Dendritic cell treated with granulocyte-macrophage colony-stimulating factor and Interleukin-4, amounts not matched to agents 40 ng/mL and 50 ng/mL, for 4 days (primary cell): ENCODE results near the gene KCNG4.
"Not testable (repeated sequence)": the region's sequence is repeated elsewhere in the genome, so short reads cannot be mapped to it uniquely, and the experiment has no call there.

Experiments
- H3K27ac Mint-ChIP-seq: one replicate; pipeline ENCODE4 v1.8.0; 2022; ENCODE audit warnings: mild to moderate bottlenecking, mixed read lengths
- H3K27me3 Mint-ChIP-seq: one replicate; pipeline ENCODE4 v1.8.0; 2022; ENCODE audit warnings: mild to moderate bottlenecking, mixed read lengths
- H3K36me3 Mint-ChIP-seq: one replicate; pipeline ENCODE4 v1.8.0; 2022; ENCODE audit warnings: low read depth, mixed read lengths
- H3K4me1 Mint-ChIP-seq: one replicate; pipeline ENCODE4 v1.8.0; 2022; ENCODE audit warnings: low read depth, mixed read lengths
- H3K4me3 Mint-ChIP-seq: one replicate; pipeline ENCODE4 v1.8.0; 2022; ENCODE audit warnings: mild to moderate bottlenecking, moderate library complexity, mixed read lengths
- H3K9me3 Mint-ChIP-seq: one replicate; pipeline ENCODE4 v1.8.0; 2022; ENCODE audit warnings: mixed read lengths
- intact Hi-C: fragments of 100-400 bp; cut with micrococcal nuclease; formaldehyde crosslinking; loops from one replicate; pipeline ENCODE4 v1.15.0; 2022

The KCNG4 gene

GRCh38 chr16:84218956-84219355, 20.9 kb downstream of the KCNG4 start:
- no peaks in the 10 kb centered on the region for H3K4me1 Mint-ChIP-seq
- no peaks in the 10 kb centered on the region for H3K36me3 Mint-ChIP-seq
- intact Hi-C loops: no loop called here
- H3K9me3 Mint-ChIP-seq: no peaks in the 10 kb centered on the region
- H3K27me3 Mint-ChIP-seq: peaks cover 1% of the 10 kb centered on the region
- no peak overlapping the region for H3K4me3 Mint-ChIP-seq
- H3K27ac Mint-ChIP-seq: no peak overlapping the region

GRCh38 chr16:84218176-84218823, 21.5 kb downstream of the KCNG4 start:
- no peak overlapping the region for H3K4me3 Mint-ChIP-seq
- peaks cover 1% of the 10 kb centered on the region for H3K27me3 Mint-ChIP-seq
- H3K9me3 Mint-ChIP-seq: no peaks in the 10 kb centered on the region
- no peaks in the 10 kb centered on the region for H3K36me3 Mint-ChIP-seq
- H3K27ac Mint-ChIP-seq: no peak overlapping the region
- intact Hi-C loops: no loop called here
- H3K4me1 Mint-ChIP-seq: no peaks in the 10 kb centered on the region

GRCh38 chr16:84216144-84216543, 23.7 kb downstream of the KCNG4 start:
- H3K4me3 Mint-ChIP-seq, H3K9me3 Mint-ChIP-seq, H3K27ac Mint-ChIP-seq, H3K27me3 Mint-ChIP-seq, H3K4me1 Mint-ChIP-seq, H3K36me3 Mint-ChIP-seq, intact Hi-C loops: not testable (repeated sequence)

- intact Hi-C loops: no loop called here
- H3K36me3 Mint-ChIP-seq: no peaks in the 10 kb centered on the region
- H3K27me3 Mint-ChIP-seq: peaks cover 4% of the 10 kb centered on the region
- H3K27ac Mint-ChIP-seq: no peak overlapping the region
- no peak overlapping the region for H3K4me3 Mint-ChIP-seq
- no peaks in the 10 kb centered on the region for H3K4me1 Mint-ChIP-seq
- no peaks in the 10 kb centered on the region for H3K9me3 Mint-ChIP-seq
Observed at GRCh38 chr16:84215531-84215930, 24.3 kb downstream of the KCNG4 start.

GRCh38 chr16:84214451-84215066, 25.3 kb downstream of the KCNG4 start:
- Mint-ChIP-seq H3K4me1 (no peaks in the 10 kb centered on the region), H3K36me3 (no peaks in the 10 kb centered on the region), H3K9me3 (no peaks in the 10 kb centered on the region), H3K27me3 (peaks cover 4% of the 10 kb centered on the region), H3K27ac (no peak overlapping the region), H3K4me3 (no peak overlapping the region)
- intact Hi-C loops: no loop called here

- Mint-ChIP-seq H3K9me3 (no peaks in the 10 kb centered on the region), H3K27me3 (peaks cover 3% of the 10 kb centered on the region), H3K36me3 (no peaks in the 10 kb centered on the region), H3K4me1 (no peaks in the 10 kb centered on the region), H3K4me3 (no peak overlapping the region), H3K27ac (no peak overlapping the region)
- intact Hi-C loops: no loop called here
Observed at GRCh38 chr16:84212631-84213030, 27.2 kb downstream of the KCNG4 start.

- intact Hi-C loops: no loop called here
- H3K27me3 Mint-ChIP-seq: peaks cover 3% of the 10 kb centered on the region
- no peak overlapping the region for H3K4me3 Mint-ChIP-seq
- no peaks in the 10 kb centered on the region for H3K9me3 Mint-ChIP-seq
- no peaks in the 10 kb centered on the region for H3K4me1 Mint-ChIP-seq
- H3K27ac Mint-ChIP-seq: no peak overlapping the region
- H3K36me3 Mint-ChIP-seq: no peaks in the 10 kb centered on the region
Observed at GRCh38 chr16:84212154-84212553, 27.7 kb downstream of the KCNG4 start.

- no peaks in the 10 kb centered on the region for H3K4me1 Mint-ChIP-seq
- H3K36me3 Mint-ChIP-seq: no peaks in the 10 kb centered on the region
- intact Hi-C loops: no loop called here
- no peak overlapping the region for H3K27ac Mint-ChIP-seq
- peaks cover 3% of the 10 kb centered on the region for H3K27me3 Mint-ChIP-seq
- H3K4me3 Mint-ChIP-seq: no peak overlapping the region
- no peaks in the 10 kb centered on the region for H3K9me3 Mint-ChIP-seq
Observed at GRCh38 chr16:84209989-84210388, 29.8 kb downstream of the KCNG4 start.

- intact Hi-C loops: no loop called here
- H3K36me3 Mint-ChIP-seq: no peaks in the 10 kb centered on the region
- H3K4me3 Mint-ChIP-seq: no peak overlapping the region
- H3K9me3 Mint-ChIP-seq: no peaks in the 10 kb centered on the region
- peaks cover 3% of the 10 kb centered on the region for H3K27me3 Mint-ChIP-seq
- no peaks in the 10 kb centered on the region for H3K4me1 Mint-ChIP-seq
- no peak overlapping the region for H3K27ac Mint-ChIP-seq
Observed at GRCh38 chr16:84207879-84208278, 31.9 kb downstream of the KCNG4 start.

- intact Hi-C loops: no loop called here
- H3K9me3 Mint-ChIP-seq: no peaks in the 10 kb centered on the region
- peaks cover 3% of the 10 kb centered on the region for H3K27me3 Mint-ChIP-seq
- H3K4me1 Mint-ChIP-seq: no peaks in the 10 kb centered on the region
- H3K27ac Mint-ChIP-seq: no peak overlapping the region
- no peaks in the 10 kb centered on the region for H3K36me3 Mint-ChIP-seq
- H3K4me3 Mint-ChIP-seq: no peak overlapping the region
Observed at GRCh38 chr16:84207251-84207650, 32.6 kb downstream of the KCNG4 start.

- Mint-ChIP-seq H3K9me3 (no peaks in the 10 kb centered on the region), H3K4me1 (no peaks in the 10 kb centered on the region), H3K36me3 (no peaks in the 10 kb centered on the region), H3K27me3 (no peaks in the 10 kb centered on the region), H3K4me3 (no peak overlapping the region), H3K27ac (no peak overlapping the region)
- intact Hi-C loops: no loop called here
Observed at GRCh38 chr16:84205976-84206691, 33.7 kb downstream of the KCNG4 start.

GRCh38 chr16:84205123-84205522, 34.7 kb downstream of the KCNG4 start:
- H3K27me3 Mint-ChIP-seq, H3K9me3 Mint-ChIP-seq, H3K4me1 Mint-ChIP-seq, H3K27ac Mint-ChIP-seq, H3K36me3 Mint-ChIP-seq, intact Hi-C loops, H3K4me3 Mint-ChIP-seq: not testable (repeated sequence)

GRCh38 chr16:84204551-84204950, 35.3 kb downstream of the KCNG4 start:
- H3K9me3 Mint-ChIP-seq, H3K4me1 Mint-ChIP-seq, H3K36me3 Mint-ChIP-seq, H3K4me3 Mint-ChIP-seq, H3K27me3 Mint-ChIP-seq, H3K27ac Mint-ChIP-seq, intact Hi-C loops: not testable (repeated sequence)

GRCh38 chr16:84199861-84200260, 40.0 kb downstream of the KCNG4 start:
- no peaks in the 10 kb centered on the region for H3K36me3 Mint-ChIP-seq
- peaks cover 4% of the 10 kb centered on the region for H3K27me3 Mint-ChIP-seq
- H3K27ac Mint-ChIP-seq: peak overlapping the region; percentile 69
- intact Hi-C loops: no loop called here
- peaks cover 5% of the 10 kb centered on the region for H3K4me1 Mint-ChIP-seq
- no peak overlapping the region for H3K4me3 Mint-ChIP-seq
- no peaks in the 10 kb centered on the region for H3K9me3 Mint-ChIP-seq
